ENCODE measurements around the gene PROK2.

PROK2 gene

GRCh38 chr3:71791634-71792033 is 6.7 kb upstream of the PROK2 start:
- H3K4me3 ChIP-seq (ENCODE audit: low read length) = no peak overlapping the region
- DNase-seq (ENCODE audit: low read depth, low spot score) = no peak

GRCh38 chr3:71789922-71790321 is 5.0 kb upstream of the PROK2 start:
- no peak for DNase-seq (ENCODE audit: low read depth, low spot score)
- H3K4me3 ChIP-seq (ENCODE audit: low read length) = no peak overlapping the region

- DNase-seq (ENCODE audit: low read depth, low spot score) = no peak
- no peak overlapping the region for H3K4me3 ChIP-seq (ENCODE audit: low read length)
These were observed 3.0 kb upstream of the PROK2 start for GRCh38 chr3:71787851-71788405.

- no peak overlapping the region for H3K4me3 ChIP-seq (ENCODE audit: low read length)
- no peak for DNase-seq (ENCODE audit: low read depth, low spot score)
These were observed 1.6 kb upstream of the PROK2 start for GRCh38 chr3:71786551-71786950.

GRCh38 chr3:71786217-71786549 is 1.2 kb upstream of the PROK2 start:
- H3K4me3 ChIP-seq (ENCODE audit: low read length) = no peak overlapping the region
- no peak for DNase-seq (ENCODE audit: low read depth, low spot score)

- peak overlapping the region; percentile 16; the same call in 1 of the 2 replicates for H3K4me3 ChIP-seq (ENCODE audit: low read length)
- no peak for DNase-seq (ENCODE audit: low read depth, low spot score)
These were observed 726 bp upstream of the PROK2 start for GRCh38 chr3:71785532-71786216.

- DNase-seq (ENCODE audit: low read depth, low spot score) = no peak
These were observed 591 bp downstream of the PROK2 start for GRCh38 chr3:71784201-71784913.

GRCh38 chr3:71783152-71783551 is 1.8 kb downstream of the PROK2 start:
- no peak for DNase-seq (ENCODE audit: low read depth, low spot score)
- no peak overlapping the region for H3K4me3 ChIP-seq (ENCODE audit: low read length)

More at GRCh38 chr3:71784201-71784913, 591 bp downstream of the PROK2 start:
- H3K4me3 ChIP-seq (ENCODE audit: low read length) = peak overlapping the region; percentile 33

- DNase-seq (ENCODE audit: low read depth, low spot score) = no peak
- no peak overlapping the region for H3K4me3 ChIP-seq (ENCODE audit: low read length)
These were observed 4.5 kb downstream of the PROK2 start for GRCh38 chr3:71780430-71780829.

- H3K4me3 ChIP-seq (ENCODE audit: low read length) = no peak overlapping the region
- DNase-seq (ENCODE audit: low read depth, low spot score) = peak; percentile 56
These were observed 5.1 kb downstream of the PROK2 start for GRCh38 chr3:71779674-71780377.

- H3K4me3 ChIP-seq (ENCODE audit: low read length) = no peak overlapping the region
- DNase-seq (ENCODE audit: low read depth, low spot score) = no peak
These were observed 6.6 kb downstream of the PROK2 start for GRCh38 chr3:71778353-71778752.

- DNase-seq (ENCODE audit: low read depth, low spot score) = no peak
- no peak overlapping the region for H3K4me3 ChIP-seq (ENCODE audit: low read length)
These were observed 8.4 kb downstream of the PROK2 start for GRCh38 chr3:71776538-71776937.

GRCh38 chr3:71771884-71772283 is 13.1 kb downstream of the PROK2 start:
- no peak overlapping the region for H3K4me3 ChIP-seq (ENCODE audit: low read length)

GRCh38 chr3:71771126-71771525 is 13.8 kb downstream of the PROK2 start:
- no peak for DNase-seq (ENCODE audit: low read depth, low spot score)
- H3K4me3 ChIP-seq (ENCODE audit: low read length) = no peak overlapping the region

More at GRCh38 chr3:71771884-71772283, 13.1 kb downstream of the PROK2 start:
- DNase-seq (ENCODE audit: low read depth, low spot score) = no peak

GRCh38 chr3:71763426-71763825 is 21.5 kb downstream of the PROK2 start:
- DNase-seq (ENCODE audit: low read depth, low spot score) = no peak

GRCh38 chr3:71760140-71760539 is 24.8 kb downstream of the PROK2 start:
- H3K4me3 ChIP-seq (ENCODE audit: low read length) = no peak overlapping the region
- DNase-seq (ENCODE audit: low read depth, low spot score) = no peak

More at GRCh38 chr3:71763426-71763825, 21.5 kb downstream of the PROK2 start:
- H3K4me3 ChIP-seq (ENCODE audit: low read length) = no peak overlapping the region

- no peak for DNase-seq (ENCODE audit: low read depth, low spot score)
- no peak overlapping the region for H3K4me3 ChIP-seq (ENCODE audit: low read length)
These were observed 25.5 kb downstream of the PROK2 start for GRCh38 chr3:71759401-71759800.

- no peak for DNase-seq (ENCODE audit: low read depth, low spot score)
- H3K4me3 ChIP-seq (ENCODE audit: low read length) = no peak overlapping the region
These were observed 26.9 kb downstream of the PROK2 start for GRCh38 chr3:71758091-71758490.

- DNase-seq (ENCODE audit: low read depth, low spot score) = no peak
- H3K4me3 ChIP-seq (ENCODE audit: low read length) = no peak overlapping the region
These were observed 30.2 kb downstream of the PROK2 start for GRCh38 chr3:71754610-71755253.

All from Jurkat, Clone E6-1 (cell line).